HG03066 (cell line): ENCODE data around the gene TGFA.

Experiments
- ATAC-seq: cut with Tn5 transposase; IDR thresholded peaks from one replicate; pipeline ENCODE4 v1.9.1; 2021; ENCODE audit warnings: low read depth; ENCODE audit not compliant: unreplicated experiment

TGFA gene

DNA sequence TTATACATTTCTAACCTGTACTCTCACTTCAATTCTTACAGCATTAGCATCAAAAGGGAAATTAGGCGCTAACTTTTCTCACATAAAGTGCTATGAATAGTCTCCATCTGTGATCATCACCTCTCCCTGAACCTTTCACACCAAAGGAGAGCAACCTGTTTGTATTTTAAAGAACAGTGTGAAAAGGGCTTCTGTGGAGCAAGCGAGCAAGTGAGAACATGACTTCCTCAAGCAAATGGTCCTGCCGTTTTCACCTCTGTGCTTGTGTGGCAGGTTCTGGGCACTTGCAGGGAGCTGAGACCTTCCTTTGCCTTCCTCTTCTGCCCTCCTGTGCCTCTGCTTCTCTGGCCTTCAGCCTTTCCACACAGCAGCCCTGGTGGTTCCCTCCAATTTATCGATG is 51.9 kb downstream of the TGFA start:
- ATAC-seq: no peak

DNA sequence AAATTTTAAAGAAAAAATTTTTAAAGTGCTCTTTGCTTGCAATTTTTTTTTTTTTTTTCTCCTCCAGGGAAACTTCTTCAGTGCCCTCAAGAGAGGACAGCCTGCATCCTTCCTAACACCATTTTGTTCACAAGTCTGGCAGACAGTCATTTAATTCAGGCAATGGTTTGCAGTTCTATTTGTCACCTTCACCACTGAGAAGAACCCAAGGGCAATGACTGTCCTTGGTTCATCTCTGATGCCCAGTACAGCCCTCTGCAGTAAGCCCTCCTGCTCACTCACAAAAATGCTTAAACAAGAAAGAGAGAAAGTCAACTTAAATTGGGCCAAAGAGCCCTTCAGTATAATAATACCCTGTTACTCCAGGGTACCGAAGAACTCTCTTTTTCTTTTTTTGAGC is 52.4 kb downstream of the TGFA start:
- no peak for ATAC-seq

DNA sequence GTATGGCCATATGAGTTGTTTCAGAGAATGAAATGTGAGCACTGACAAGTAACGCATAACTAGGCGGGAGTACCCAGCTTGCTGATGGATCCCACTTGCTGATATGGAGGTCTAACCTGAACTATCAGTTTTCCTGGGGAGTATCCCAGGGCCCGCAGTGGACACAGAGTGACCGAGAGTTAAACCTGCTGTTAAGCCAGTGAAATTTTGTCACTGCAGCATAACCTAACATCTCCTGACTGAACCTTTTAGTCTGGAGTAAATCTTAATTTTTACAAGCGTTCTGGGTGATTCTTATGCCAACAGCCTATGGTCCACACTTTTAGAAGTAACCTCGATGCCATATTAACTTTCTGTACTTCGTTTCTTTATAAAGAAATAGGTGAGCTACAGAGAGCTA is 54.4 kb downstream of the TGFA start:
- no peak for ATAC-seq

DNA sequence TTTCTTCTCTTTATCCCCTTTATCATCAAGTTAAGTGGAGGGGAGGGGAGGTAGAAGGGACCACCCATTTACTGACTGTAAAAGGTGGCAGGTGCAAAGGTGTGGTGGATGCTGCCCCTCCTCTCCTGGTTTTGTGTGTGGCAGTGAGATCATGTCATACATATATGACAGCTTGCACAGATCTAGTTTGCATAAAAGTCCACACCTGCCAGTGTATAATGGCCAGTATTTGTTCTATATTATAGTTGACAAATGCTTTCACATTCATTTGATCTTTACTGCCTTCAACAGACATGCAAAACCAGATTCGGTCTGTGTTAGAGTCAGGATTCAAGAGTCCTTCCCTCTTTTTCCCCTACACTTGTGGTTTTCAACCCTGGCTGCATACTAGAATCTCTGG is 55.1 kb downstream of the TGFA start:
- no peak for ATAC-seq

DNA sequence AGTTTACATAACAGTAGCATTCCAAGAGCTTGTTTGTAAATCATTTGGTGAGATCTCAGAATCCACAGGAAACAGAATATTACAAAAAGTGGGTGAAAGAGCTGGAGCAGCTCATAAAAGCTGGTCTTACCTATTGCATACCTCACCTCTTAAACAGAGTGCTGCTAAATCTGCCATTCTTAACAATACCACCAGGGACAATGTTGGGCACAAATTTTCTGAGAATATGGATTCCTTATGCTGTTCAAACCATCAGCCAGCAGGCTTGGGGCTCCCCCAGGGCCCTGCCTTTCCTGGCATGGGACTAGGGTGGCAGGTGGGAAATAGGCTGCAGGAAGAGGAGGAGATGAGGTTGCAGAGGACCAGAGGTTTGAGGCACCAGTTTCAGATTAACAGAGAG is 55.6 kb downstream of the TGFA start:
- no peak for ATAC-seq

DNA sequence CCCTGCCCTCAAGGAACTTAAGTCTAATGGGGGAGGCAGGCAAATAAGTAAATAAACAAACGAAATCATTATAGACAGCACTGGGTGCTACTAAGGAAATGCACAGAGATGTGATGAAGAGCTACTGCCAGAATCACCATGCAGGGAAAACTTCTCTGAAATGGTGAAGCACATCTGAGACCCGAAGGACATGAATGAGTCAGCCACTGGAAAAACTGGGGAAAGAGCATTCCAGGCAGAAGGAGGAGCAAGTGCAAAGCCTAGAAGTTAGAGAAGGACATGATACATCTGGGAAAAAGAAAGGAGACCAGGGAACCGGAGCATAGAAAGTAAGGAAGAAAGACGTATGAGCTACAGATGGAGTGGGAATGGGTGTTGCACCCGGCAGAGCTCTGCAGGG is 56.8 kb downstream of the TGFA start:
- no peak for ATAC-seq

DNA sequence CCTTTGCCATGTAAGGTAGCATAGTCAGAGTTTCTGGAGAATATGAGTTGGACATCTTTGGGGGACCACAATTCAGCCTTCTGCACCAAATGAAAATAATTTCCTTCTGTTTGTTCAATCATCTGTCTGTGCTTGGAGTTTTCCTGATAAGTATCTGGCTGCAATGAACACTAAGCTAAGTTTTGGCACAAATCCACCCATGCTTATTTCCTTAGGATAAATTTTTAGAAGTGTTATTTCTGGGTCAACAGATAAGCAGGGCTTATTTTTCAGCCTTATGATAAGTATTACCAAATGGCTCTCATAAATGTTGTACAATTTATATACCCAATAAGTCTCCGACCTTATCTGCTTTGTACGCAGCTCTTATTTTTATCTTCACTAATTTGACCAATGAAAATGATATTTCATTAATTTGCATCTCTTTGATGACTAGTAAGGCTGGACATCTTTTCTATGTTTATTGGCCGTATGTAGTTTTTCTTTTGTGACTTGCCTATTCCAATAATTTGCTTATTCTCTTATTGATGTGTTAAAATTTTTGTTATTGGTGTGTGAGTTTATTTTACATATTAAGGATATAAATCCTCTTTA is 59.2 kb downstream of the TGFA start:
- ATAC-seq: no peak

DNA sequence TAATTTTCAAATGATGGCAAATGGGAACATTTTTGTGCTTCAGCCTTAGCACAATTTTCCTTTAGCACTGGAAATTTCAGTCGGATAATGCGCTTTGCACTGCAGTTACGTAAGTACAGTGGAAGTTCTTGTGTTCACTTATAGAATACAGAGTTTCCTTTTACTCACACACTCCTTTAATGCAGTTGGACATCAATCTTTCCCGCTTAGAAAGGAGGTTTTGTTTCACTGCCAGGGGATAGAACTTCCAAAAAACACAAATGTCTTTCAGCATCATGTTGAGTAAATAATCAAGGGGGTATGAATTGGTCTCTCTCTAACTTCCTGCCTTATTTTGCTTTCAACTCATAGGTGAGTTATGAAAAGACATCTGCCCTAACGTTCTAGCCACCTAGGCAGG is 63.2 kb downstream of the TGFA start:
- ATAC-seq: no peak

DNA sequence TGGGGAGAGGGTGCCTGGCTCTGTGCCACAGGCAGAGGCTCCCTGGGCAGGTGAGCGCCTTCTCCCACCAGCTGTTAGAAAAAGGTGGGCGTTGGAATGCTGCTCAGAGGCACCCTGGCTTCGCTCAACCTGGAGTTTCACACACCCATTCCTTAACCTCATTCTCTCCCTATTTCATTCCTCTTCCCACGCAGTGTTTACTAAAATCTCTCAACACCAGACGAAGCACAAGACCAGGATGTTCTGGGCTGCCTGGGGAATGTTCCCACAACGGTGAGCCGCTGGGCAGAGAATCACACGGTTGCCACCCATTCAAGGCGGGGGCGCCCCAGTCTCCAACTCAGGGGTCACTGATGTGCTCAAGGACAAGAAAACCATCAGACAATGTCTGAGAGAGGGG is 64.5 kb downstream of the TGFA start:
- ATAC-seq: no peak

DNA sequence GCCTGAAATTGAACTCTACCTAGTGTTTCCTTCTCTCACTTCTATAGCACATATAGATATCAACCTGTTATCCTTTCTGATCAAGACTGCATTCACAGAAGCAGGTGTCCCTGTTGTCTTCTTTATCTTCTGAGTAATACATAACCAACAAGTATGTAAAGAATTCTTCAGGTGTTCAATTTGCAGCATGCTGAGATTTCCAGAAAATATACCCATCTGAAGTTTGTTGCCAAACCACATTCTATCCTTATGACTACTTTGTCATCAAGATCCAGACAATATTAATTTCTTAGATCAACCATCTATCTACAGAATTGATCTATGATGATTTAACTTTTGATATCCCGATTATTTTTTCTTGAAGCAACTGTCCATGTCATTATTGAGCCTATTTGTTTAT is 69.5 kb downstream of the TGFA start:
- no peak for ATAC-seq

DNA sequence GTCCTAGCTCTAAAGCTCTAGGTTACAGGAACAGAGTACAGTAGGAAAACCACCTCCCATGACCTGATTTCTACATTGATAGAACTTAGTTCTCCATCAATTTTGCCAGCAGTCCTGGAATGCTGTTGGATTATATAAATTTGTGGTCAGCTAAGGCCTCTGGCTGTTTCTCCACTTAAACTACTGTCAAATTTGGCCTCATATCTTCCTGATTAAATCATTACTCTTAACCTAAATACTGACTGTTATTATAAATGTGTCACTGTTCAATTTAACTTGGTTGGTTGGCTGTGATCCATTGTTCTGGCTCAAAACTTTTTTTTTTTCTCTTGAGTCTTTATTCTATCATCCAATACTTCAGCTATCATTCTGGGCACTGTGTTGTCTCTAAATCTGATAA is 71.2 kb downstream of the TGFA start:
- no peak for ATAC-seq

DNA sequence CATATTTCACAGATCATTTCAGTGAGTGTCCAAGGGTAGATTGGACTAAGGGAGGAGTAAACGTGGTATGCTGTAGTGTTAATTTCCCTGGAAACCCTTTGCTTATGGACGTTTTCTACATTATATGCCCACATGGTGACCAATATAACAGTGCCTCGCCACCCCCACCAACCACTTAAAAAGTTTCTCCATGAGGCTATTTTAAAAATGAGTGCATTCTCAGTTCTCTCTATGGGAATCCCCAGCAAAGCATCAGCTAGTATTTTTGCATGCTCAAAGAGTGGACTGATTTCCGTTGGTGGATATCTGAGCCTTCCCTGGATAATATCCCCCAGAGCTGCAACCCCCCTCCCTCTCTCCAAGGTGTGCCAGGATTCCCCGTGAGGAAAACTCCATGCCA is 73.2 kb downstream of the TGFA start:
- ATAC-seq: no peak

DNA sequence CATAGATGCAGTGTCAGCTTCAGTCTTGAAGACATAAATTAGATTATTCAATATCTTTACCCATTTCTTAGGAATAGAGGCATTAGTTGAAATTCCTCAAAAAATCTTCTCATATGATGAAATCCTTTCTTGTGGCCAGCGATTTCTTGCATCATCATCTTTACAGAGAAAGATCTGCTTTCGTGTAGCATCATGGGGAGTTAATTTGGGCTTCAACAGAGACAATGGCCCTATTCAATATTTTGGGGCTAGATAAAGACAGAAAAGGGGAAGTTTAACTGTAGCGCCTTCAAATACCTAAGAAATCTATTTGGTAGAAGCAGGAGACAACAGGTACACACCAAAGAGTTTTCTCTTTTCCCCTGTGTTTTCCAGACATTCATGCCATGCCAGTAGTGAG is 73.8 kb downstream of the TGFA start:
- ATAC-seq: no peak

DNA sequence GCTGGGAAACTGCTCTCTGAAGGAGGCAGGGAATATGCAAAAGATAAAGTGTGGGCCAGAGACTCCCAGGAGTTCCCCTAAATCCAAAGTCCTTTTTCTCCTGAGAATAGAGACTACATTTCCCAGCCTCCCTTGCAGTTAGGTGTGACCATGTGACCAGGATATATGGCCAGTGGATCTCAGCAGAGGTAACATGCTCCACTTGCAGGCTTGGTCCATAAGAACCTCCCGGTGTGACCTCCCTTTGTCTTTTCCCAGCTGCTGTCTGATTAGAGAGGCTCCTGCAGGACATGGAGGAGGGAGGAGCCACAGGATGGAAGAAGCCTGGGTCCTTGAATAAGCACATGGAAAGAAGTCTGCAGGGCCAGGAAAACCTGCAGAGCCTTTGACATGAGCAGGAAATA is 76.2 kb downstream of the TGFA start:
- ATAC-seq: no peak

DNA sequence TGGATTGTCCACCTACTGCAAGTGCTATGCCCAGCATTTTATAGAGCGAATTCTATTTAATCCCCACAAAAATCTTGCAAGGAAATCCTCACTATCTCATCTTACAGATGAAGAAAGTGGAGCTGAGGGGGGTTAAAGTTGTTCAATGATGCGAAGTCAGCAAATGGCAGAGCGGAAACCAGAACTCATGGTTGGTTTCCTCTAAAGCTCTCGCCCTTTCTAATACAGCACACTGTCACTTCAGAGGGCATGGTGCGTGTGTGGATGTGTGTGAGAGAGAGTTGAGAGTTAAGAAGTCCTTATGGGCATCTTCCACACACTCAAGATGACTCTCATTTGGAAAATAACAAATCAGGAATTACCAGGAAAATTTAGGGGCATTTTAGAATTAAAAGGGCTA is 78.4 kb downstream of the TGFA start:
- ATAC-seq: no peak

DNA sequence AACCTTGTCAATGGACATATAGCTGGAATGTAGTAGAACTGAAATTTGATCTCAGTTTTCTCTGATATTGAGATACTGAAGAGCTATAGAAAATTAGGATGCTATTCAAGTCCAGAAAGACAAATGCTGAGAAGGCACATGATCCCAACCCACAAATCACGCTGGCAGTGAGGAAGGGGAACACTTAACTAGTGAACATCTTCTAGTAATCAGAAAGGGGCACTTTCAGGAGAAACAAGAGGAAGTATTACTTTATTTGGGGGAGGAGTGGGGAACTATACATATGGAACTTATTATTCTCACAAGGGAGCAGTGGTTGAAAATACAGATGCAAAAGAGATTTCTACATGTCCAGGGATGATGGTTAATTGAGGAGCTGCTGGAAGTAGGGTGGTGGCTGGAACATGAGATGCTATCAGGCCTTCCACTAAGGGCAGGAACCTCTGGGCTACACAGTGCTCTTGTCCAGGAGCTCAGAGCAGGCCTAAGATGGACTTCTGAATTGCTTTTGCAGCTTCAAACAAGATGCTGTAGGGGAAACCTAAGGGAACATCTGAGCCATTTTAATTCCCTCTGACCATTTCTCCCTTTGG is 79.3 kb downstream of the TGFA start:
- ATAC-seq: no peak

DNA sequence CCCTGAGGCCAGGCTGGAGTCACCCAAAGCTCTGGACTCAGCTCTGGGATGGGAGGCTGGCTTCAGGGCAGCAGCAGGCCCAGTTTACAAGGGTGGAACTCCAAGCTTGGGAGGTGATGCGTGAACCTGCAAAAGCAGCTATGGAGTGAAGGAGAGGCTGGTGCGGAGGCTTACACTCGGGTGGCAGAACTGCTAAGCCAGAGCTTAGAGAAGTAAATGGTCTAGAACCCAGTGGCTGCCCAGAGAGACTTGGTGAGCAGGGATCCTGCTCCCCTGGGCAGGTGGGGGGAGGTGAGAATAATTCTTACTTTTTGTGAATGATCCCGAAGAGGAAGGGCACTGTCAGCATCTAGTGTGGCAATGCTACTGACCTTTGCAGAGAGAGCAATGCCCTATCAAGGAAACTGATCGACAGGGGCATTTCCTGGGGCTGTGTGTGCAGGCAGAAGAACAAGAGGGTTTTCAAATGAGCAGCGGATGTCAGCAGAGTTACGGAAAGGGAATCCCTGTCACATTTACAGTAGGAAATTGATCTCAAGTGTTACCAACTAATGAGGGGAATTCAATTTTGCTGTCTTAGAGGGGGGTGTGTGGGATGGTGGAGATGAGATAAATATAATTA is 80.4 kb downstream of the TGFA start:
- ATAC-seq: no peak

DNA sequence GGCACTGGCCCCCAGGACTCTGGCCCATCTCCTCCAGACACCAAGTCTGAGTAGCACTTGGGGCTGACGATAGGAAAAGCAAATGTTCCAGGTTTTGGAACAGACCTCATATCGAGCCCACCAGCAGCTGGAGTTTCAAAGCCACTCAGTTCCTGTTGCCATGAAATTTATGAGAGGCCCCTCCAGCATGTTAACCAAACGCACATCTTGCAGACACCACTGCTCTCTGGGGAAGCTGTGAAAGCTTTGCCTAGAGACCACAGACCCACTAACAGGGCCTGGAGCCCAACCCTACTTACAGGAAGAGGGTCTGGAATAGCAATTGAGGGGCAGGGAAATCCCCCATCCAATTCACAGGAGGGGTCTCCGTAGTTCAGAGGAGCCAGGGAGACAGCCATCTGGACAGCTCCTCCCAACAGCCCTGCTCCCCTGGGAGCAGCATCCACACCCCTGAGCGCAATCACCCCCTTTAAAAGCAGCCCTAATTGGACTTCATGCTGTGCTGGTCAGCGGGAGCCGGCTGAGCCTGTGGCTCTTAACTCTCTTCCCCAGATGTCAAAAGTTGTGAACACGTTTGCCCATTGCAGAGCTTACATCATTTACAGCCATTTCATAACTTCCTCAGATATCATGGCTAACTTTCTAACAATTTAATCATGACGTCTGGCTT is 81.3 kb downstream of the TGFA start:
- no peak for ATAC-seq

DNA sequence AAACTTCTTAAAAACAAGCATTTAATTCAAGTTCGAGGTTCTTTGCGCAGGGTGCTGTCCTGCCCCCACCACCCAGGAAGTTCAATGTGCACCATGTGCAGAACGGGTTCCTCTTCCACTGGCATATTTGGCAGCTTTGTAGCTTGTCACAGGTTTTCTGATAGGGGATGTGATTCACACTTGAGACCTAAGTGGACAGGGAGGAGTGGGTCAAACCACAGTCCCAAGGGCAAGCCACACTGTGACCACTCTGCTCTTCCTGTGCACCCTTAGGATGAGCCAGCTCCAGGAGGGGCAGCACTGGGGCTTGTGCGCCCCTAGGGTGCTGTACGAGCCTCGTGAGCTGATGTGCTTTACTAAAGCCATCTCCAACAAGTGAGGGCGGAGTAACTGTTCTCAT is 82.5 kb downstream of the TGFA start:
- no peak for ATAC-seq

DNA sequence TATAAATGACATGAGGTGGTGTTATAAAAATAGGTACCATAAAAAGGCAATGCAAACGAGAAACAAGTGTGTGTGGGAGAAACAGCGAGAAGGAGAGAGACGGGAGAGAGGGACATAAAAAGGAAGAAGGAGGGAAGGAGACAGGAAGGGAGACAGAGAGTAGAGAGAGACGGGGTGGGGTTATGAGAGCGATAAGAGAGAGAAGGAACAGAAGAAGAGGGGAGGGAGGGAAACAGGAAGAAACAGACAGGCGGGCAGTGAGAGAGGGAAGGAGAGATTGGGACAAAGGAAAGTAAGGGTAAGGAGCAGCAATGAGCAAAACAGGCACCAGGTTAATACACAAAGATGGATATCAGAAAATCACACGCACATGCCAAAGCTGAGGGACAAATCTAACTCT is 83.7 kb downstream of the TGFA start:
- no peak for ATAC-seq

DNA sequence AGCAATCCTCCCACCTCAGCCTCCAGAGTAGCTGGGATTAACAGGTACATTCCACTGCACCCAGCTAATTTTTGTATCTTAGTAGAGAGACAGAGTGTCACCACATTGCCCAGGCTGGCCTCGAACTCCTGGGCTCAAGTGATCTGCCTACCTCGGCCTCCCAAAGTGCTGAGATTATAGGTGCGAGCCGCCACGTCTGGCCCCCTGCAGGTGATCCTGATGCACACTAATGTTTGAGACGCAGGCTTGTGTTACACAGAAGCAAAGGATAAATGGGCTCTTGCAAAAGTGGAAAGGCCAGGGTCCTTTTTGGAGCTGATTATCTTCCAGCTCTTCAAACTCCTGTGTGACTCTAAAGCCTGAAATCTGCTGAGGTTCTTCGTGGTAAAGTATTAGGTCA is 84.2 kb downstream of the TGFA start:
- no peak for ATAC-seq

DNA sequence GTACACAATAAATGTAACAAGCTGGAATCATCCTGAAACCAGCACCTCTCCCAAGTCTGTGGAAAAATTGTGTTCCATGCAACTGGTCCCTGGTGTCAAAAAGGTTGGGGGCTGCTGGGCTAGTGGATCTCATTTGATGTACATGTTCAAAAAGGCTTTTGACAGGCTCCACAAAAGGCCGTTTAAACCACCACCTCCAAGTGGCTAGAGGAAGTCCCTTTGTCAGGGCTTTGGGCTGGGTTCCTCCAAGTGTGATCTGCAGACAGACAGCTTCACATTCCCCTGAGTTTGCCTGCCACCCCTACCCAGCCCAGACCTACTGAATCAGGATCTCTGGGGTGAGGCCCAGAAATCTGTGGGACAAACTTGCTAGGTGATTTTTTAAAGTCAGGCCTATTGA is 84.7 kb downstream of the TGFA start:
- no peak for ATAC-seq
